Activated CD4-positive, alpha-beta T cell treated with anti-CD3 and anti-CD28 coated beads, Interleukin-2, amount 50 U/mL, for 16 hours (primary cell): Measurements from ENCODE around the gene RAD52.
A peak's percentile ranks its signal among the peaks of the same experiment; 100 is the strongest.

ENCODE experiments used
- DNase-seq: peaks from one replicate; pipeline ENCODE4 v3.0.0-alpha.2; 2020

Gene RAD52

GRCh38 chr12:912466-913235 lies 36.8 kb downstream of the RAD52 start:
- no peak for DNase-seq

- no peak for DNase-seq
Measured at GRCh38 chr12:911191-911826, 38.2 kb downstream of the RAD52 start.

GRCh38 chr12:910416-910815 lies 39.1 kb downstream of the RAD52 start:
- no peak for DNase-seq

GRCh38 chr12:909861-910260 lies 39.6 kb downstream of the RAD52 start:
- DNase-seq, result no peak

- DNase-seq, result no peak
Measured at GRCh38 chr12:907413-908185, 41.9 kb downstream of the RAD52 start.

- DNase-seq, result no peak
Measured at GRCh38 chr12:906062-906585, 43.4 kb downstream of the RAD52 start.

- DNase-seq, result no peak
Measured at GRCh38 chr12:905261-906031, 44.0 kb downstream of the RAD52 start.

- no peak for DNase-seq
Measured at GRCh38 chr12:904010-904414, 45.5 kb downstream of the RAD52 start.

- DNase-seq, result no peak
Measured at GRCh38 chr12:903055-903454, 46.4 kb downstream of the RAD52 start.

GRCh38 chr12:902581-902980 lies 46.9 kb downstream of the RAD52 start:
- no peak for DNase-seq

GRCh38 chr12:897386-897785 lies 52.1 kb downstream of the RAD52 start:
- DNase-seq, result no peak

GRCh38 chr12:896031-896430 lies 53.5 kb downstream of the RAD52 start:
- DNase-seq, result no peak

- DNase-seq, result no peak
Measured at GRCh38 chr12:894226-894625, 55.3 kb downstream of the RAD52 start.

GRCh38 chr12:886206-886605 lies 63.3 kb downstream of the RAD52 start:
- no peak for DNase-seq

GRCh38 chr12:885701-886100 lies 63.8 kb downstream of the RAD52 start:
- DNase-seq, result no peak

- no peak for DNase-seq
Measured at GRCh38 chr12:884746-885414, 64.6 kb downstream of the RAD52 start.

- DNase-seq, result no peak
Measured at GRCh38 chr12:880656-881055, 68.8 kb downstream of the RAD52 start.

GRCh38 chr12:879641-880040 lies 69.9 kb downstream of the RAD52 start:
- DNase-seq, result no peak

- peak; percentile 21 for DNase-seq
Measured at GRCh38 chr12:873954-874353, 75.5 kb downstream of the RAD52 start.

- DNase-seq, result no peak
Measured at GRCh38 chr12:870378-870777, 79.1 kb downstream of the RAD52 start.

GRCh38 chr12:868722-869121 lies 80.8 kb downstream of the RAD52 start:
- no peak for DNase-seq

GRCh38 chr12:867905-868304 lies 81.6 kb downstream of the RAD52 start:
- DNase-seq, result no peak
